ENCODE data around the gene RCSD1.
"Not testable (repeated sequence)": the region's sequence is repeated elsewhere in the genome, so short reads cannot be mapped to it uniquely, and the experiment has no call there.

- TF ChIP-seq POLR2A, CTCF (IDR thresholded peaks at IDR 0.05): not testable (repeated sequence)
These were observed 111.1 kb downstream of the RCSD1 start for GRCh38 chr1:167741103-167741502.

Measured in lower leg skin (tissue), 3 donors.